Right renal cortex interstitium (tissue), 3 donors: Measurements from ENCODE around the gene TSPAN17. TPM values are rescaled to one million over a fixed set of nuclear protein-coding genes. Genes with fewer than 3 reads are reported as not detected.

Source experiments
- DNase-seq, 3 donors: peaks; one replicate each; pipeline ENCODE4 v3.0.0-alpha.2; 2013; ENCODE audit warnings: low read depth in 3 of 3, low spot score in 2 of 3
- polyA plus RNA-seq, 3 donors: library from polyadenylated mRNA; unstranded; fragments of 120-200 nt; gene quantifications; one replicate each; pipeline ENCODE4 v1.2.1, GENCODE V29; 2013; ENCODE audit not compliant: insufficient read length in 3 of 3

The TSPAN17 gene
- polyA plus RNA-seq, 3 donors: 25.7 to 31.1 (median 30.5) TPM

DNA sequence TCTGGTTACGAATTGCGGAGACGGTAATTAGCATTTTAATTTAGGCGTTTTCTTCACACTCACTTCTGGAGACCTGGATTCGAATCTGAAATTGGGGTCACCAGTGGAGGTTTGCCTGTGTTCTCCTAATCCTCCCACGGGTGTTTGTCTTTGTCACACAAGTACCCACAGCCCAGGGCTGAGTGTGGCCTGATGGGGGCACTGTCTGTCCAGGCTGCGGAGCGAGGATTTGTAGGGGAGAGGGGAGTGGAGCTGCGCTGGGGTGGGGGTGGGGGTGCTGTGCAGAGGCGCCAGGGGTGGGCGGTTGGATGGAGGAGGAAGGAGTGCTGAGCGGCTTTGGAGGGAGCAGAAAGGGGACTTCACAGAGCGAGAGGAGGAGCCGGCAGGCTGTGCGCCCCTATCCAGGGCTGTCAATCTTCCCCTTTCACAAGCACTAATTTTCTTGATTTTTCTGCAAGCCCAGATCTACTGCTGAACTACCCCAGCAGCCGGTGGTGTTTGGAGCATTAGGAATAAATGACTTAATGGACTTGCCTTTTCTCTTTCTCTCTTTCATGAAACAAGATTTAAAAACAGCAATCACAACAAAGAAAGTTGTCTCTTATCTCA is 53.1 kb downstream of the TSPAN17 start:
- no peak for DNase-seq

DNA sequence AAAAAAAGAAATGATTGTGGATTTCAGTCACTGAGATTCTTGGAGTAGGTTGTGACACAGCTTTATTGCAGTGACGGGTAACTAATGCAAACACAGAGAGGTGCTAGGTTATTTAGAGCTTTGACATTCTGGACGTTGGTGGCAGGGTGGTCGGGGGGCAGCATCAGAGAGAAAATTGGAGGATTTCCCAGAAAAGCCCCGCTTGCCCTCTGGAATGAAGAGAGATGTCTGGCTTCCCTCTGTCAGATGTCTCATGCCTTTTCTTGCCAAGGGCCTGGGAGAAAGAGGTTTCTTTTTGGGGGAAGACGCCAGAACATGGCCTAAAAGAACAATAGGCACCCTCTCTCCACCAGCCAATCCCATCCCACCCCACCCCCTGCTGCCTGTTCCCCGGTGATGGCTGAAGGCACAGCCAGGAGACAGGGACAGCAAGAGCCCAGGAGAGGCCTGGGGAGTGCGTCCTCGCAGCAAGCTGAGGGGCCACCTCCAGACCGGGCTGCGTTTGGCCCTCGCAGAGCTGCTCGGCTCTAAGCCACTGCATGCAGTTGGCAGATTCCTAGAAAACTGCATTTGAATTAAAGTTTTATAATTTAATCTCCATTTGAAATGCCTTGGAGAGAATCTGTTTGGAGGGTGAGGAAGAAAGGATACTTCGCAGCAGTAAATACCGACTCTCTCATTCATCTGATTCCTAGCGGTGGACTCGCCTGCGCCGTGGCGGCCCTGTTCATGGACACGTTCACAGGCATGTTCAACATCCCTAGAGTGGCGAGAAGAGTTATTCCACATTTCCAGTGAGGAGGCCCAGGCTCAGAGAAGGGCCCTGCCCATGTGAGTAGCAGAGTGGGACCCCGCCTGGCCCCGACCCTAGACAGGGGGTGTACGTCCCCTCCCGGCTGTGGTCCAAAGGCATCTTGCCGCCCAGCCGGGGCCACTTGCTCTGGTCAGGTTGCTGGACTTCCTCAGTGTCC is 55.7 kb downstream of the TSPAN17 start:
- DNase-seq: no peak

DNA sequence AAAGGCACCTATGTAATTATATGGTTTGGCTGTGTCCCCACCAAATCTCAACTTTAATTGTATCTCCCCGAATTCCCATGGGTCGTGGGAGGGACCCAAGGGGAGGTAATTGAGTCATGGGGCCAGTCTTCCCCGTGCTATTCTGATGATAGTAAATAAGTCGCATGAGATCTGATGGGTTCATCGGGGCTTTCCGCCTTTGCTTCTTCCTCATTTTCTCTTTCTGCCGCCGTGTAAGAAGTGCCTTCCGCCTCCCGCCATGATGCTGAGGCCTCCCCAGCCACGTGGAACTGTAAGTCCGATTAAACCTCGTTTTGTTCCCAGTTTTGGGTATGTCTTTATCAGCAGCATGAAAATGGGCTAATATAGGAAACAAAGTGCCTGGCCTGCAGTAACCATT is 56.6 kb downstream of the TSPAN17 start:
- DNase-seq: no peak

DNA sequence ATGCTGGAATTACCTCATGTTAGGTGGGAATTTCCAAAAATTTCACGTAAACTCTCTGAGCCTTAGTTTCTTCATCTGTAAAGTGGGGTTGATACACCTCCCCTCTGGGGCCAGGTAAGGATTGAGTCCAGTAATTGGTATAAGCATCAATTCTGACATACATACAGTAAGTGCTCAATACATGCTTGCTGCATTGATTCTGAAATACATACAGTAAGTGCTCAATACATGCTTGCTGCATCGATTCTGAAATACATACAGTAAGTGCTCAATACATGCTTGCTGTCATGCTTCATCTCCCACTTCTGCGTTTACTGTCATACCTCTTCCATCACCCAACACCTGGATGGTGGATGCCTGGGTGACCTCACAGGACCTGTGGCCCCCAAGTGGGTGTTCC is 57.1 kb downstream of the TSPAN17 start:
- DNase-seq: no peak

DNA sequence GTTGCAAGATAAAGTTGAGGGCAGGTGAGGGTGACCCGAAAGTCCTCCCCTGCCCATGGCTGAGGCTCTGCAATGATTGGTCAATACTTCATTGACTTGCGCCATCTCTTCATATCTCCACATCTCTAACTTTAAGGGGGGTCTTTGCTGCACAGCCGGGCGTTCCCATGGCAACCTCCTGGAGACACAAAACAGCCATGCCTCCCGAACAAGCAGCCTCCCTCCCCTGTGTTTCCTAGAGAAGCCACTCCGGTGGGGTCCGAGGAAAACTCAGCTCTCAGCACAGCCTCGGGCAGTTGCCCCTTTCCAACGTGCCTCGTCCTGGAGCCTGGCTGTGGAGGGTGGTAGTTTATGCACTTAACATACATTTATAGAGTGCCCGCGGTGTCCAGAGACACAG is 57.5 kb downstream of the TSPAN17 start:
- no peak for DNase-seq

Other genes with a start within 250 kb of the TSPAN17 start
- 10 to 100 TPM; 45.8 to 59.0 (median 52.4) TPM for gene CLTB, start 230.9 kb upstream of the TSPAN17 start, polyA plus RNA-seq
- gene FAF2, start 199.1 kb upstream of the TSPAN17 start, polyA plus RNA-seq: 10 to 100 TPM; 45.5 to 48.8 (median 47.5) TPM
- 10 to 100 TPM; 28.6 to 34.4 (median 32.1) TPM for gene RNF44, start 110.1 kb upstream of the TSPAN17 start, polyA plus RNA-seq
- gene CDHR2, start 98.1 kb upstream of the TSPAN17 start, polyA plus RNA-seq: 10 to 100 TPM; 18.9 to 23.1 (median 20.2) TPM
- gene GPRIN1, start 37.3 kb upstream of the TSPAN17 start, polyA plus RNA-seq: 1 to 10 TPM; 1.7 to 1.8 (median 1.7) TPM
- not detected for gene SNCB, start 16.9 kb upstream of the TSPAN17 start, polyA plus RNA-seq
- not detected for gene EIF4E1B, start 16.8 kb upstream of the TSPAN17 start, polyA plus RNA-seq
- gene UNC5A, start 163.1 kb downstream of the TSPAN17 start, polyA plus RNA-seq: under 1 TPM; 0.10 to 0.14 (median 0.10) TPM